HG02981 (cell line): ENCODE results near the gene ZNF284.

Experiments
- ATAC-seq: cut with Tn5 transposase; IDR thresholded peaks from one replicate; pipeline ENCODE4 v1.9.1; 2021; ENCODE audit warnings: mild to moderate bottlenecking, moderate library complexity; ENCODE audit not compliant: unreplicated experiment

The ZNF284 gene

DNA sequence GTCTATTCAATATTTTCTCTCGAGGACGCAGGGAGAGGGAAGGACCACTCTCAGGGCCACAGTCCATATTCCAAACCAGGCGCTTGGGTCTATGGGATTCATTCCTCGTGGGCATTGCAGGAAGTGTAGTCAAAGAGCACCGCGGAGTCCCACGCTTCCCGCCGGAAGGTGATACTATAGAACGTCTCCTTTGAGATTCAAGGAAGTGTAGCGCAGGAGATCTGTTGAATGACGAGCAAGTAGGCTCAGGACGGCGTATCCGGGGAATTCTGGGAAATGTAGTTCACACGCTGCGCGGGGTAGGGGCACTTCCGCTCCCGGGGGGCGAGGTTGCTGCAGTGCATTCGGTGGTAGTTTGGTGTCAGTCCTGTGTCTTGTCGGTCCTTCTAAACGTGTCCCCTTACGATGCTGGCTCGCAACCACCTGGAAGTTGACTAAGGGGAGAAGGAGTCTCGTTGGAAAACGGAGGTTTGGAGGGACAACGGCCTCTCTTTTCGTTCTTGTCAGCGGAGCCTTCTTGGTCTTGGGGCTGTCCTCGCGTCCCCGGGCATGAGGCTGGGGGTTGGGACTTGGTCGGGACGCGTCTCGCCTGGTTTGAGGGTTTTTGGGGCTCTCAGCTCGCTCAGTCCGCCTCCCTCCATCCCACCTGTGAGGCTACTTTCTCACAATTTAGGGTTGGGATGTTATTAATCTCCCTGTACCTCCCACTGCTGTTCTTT, at the start of gene ZNF284:
ZNF284 (plus strand) TSS at position 336 of the 719 bp plus-strand sequence. CDS start 4,231 bp downstream, outside the sequence.
- no peak for ATAC-seq

GRCh38 chr19:44024900-44025216, 47.1 kb upstream of the ZNF284 start:
- ATAC-seq, result no peak

- peak; percentile 97 for ATAC-seq
Observed at GRCh38 chr19:44025217-44025936, 46.6 kb upstream of the ZNF284 start, which contains the start of gene ZNF222. TSS of gene ZNF222 (plus strand) at chr19:44025379. CDS start at chr19:44025437, 58 bp downstream.

DNA sequence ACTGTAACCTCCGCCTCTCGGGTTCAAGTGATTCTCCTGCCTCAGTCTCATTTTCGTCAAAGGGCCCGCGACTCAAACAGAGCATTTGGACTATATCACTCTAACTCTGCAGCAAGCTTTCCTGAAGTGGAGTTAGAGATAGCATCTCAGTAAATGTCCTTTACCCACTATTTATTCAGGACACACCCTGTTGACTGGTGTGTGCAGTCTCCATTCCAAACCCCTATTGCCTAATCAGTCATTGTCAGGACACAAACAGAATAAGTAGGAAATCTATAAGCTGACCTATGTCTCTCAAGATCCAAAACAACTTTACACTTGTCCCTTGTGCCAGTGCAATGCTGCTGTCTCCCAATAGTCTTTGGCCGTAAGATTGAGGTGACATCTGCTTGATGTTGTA, 45.3 kb upstream of the ZNF284 start:
- no peak for ATAC-seq

- ATAC-seq, result no peak
Observed at GRCh38 chr19:44032001-44032610, 39.9 kb upstream of the ZNF284 start.

DNA sequence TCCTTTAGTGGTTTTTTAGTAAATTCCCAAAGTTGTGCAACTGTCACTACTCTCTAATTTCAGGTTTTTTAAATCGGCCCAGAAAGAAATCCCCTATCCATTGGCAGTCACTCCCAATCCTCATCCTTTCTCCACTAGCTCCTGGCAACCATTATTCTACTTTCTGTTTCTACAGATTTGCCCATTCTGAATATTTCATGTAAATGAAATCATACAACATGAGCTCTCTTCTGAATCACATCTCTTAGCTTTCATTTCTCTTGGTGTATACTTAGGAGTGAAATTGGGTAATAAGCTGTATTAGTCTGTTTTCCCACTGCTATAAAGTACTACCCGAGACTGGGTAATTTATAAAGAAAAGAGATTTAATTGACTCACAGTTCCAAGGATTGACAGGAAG, 29.8 kb upstream of the ZNF284 start:
- no peak for ATAC-seq

DNA sequence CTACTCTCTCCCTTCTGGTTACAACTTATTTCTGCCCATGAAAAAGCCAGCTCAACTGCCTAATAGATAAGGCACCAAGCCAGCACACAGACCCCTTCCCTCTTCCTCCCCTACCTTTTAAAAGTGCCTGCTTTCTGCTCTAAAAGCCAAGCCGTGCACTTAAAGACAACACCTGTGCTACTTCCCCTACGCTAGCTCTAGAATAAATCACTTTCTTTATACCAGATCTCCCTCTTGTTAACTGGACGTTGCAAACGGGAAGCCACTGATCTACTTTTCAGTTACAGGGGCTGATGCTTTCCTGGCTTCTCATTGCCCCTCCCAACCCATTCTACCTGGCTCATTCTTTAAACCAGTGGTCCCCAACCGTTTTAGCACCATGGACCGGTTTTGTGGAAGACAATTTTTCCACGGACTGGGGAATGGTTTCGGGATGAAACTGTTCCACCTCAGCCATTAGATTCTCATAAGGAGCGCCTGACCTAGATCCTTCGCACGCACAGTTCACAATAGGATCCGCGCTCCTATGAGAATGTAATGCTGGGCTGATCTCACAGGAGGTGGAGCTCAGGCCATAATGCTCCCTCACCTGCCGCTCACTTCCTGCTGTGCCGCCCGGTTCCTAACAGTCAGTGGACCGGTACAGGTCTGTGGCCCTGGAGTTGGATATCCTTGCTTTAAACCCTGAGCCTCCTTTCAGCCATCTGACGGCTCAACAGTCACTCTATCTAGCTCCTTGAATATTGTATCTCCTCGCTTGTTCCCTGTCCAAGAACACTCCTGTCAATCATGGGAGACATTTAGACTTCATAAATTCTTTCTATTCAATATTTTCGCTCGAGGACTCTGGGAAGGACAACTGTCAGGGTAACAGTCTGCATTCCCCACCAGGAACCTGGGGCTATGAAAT, 21.0 kb upstream of the ZNF284 start:
- ATAC-seq, result no peak

DNA sequence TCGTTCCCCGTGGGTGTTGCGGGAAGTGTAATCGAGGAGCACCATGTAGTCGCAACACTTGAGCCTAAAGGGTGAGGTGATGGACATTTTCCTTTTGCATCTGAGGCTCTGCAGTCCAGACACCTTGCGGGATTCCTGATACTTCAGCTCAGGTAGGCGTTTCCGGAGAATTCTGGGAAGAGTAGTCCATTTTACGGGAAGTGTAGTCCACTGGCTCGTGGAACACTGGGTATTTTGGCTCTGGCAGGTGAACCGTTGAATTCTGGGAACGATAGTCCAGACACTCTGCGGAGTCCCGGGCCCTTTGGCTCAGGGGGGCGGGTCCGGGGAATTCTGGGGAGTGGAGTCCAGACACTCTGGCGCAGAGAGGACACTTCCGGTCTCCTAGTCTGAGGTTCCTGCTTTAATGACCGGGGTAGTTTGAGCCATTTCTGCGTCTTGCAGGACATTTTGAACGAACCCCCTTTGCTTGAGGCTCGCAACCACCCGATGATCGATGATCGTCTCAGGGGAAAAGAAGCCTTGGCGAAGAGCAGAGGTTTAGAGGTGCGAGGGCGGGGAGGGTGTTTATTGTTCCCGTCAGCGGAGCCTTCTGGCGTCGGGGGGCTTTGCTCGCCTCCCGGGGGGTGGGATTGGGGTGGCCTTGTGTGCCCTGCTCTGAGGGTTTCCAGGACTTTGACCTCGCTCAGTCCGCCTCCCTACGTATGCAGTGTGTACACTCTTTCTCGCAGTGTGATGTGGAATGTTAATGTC, 20.1 kb upstream of the ZNF284 start, which contains the start of gene ZNF223:
ZNF223 (plus strand) TSS at position 387 of the 753 bp plus-strand sequence. CDS start 3,141 bp downstream, outside the sequence.
- peak; percentile 65 for ATAC-seq

DNA sequence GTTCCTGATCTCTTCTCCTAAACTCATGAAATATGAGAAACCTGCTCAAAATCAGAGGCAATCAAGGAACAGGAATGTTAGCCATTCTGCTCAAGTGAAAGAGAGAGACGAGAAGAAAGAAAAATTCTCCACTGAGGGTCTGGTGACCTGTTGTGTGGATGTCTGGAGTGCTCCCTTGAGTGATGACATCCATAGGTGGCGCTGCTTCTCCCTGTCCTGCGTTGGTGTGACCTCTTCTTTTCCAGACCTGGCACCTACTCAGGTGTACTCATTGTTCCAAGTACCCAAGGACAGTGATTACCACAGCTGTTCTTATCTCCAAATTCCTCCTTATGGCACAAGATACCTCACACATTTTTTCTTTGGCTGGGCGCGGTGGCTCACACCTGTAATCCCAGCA, 16.1 kb upstream of the ZNF284 start:
- ATAC-seq, result no peak

DNA sequence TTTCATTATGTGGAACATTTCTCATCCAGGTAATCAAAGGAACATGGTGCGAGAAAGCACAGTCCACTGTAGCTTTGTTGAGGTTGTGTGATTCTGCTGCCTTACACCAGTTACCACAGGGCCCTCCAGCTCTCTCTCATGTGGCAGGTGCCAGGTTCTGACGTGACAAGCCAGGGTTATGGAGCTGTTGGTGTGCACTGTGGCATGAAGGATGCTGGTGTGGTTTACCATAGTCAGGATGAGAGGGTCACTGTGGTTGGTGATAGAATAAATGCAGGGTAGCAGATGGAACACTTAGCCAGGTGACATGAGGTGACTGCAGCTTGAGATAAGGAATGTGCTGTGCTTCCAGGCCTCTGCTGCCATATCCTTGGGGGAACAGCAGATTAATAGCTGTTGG, 12.7 kb upstream of the ZNF284 start:
- ATAC-seq, result no peak

DNA sequence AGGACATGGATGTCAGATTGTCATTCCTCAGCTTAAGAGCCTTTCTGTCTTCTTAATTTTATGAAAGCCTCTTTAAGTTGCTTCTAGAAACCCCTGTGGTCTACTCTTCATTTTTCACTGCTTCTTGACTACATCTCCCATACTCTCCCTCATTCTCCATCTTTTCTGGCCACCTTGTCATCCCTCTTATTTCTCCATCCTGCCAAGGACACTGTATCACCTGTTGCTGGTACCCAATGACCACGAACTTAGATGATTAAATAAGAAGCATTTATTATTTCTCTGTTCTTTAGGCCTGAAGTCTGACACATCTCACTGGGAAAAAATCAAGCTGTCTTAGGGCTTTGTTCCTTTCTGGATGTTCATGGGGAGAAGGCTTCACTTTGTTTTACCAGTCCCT, 10.9 kb upstream of the ZNF284 start:
- ATAC-seq, result no peak

DNA sequence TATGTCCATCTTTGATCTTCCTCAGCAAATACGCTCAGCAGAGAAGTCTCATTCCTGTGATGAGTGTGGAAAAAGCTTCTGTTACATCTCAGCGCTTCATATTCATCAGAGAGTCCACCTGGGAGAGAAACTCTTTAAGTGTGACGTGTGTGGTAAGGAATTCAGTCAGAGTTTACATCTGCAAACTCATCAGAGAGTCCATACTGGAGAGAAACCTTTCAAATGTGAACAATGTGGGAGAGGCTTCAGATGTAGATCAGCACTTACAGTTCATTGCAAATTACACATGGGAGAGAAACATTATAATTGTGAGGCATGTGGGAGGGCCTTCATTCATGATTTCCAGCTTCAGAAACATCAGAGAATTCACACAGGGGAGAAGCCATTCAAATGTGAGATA, 5.7 kb upstream of the ZNF284 start:
- no peak for ATAC-seq

DNA sequence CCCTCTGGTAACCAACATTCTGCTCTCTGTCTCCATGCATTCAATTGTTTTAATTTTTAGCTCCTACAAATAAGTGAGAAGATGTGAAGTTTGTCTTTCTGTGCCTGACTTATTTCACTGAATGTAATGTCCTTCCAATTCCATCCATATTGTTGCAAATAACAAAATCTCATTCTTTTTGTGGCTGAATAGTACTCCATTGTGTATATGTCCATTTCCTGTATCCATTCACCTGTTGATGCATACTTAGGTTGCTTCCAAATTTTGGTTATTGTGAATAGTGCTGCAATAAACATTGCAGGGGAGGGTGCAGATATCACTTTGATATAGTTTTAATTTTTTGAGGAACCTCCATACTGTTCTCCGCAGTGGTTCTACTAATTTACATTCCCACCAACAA, 2.5 kb upstream of the ZNF284 start:
- no peak for ATAC-seq

DNA sequence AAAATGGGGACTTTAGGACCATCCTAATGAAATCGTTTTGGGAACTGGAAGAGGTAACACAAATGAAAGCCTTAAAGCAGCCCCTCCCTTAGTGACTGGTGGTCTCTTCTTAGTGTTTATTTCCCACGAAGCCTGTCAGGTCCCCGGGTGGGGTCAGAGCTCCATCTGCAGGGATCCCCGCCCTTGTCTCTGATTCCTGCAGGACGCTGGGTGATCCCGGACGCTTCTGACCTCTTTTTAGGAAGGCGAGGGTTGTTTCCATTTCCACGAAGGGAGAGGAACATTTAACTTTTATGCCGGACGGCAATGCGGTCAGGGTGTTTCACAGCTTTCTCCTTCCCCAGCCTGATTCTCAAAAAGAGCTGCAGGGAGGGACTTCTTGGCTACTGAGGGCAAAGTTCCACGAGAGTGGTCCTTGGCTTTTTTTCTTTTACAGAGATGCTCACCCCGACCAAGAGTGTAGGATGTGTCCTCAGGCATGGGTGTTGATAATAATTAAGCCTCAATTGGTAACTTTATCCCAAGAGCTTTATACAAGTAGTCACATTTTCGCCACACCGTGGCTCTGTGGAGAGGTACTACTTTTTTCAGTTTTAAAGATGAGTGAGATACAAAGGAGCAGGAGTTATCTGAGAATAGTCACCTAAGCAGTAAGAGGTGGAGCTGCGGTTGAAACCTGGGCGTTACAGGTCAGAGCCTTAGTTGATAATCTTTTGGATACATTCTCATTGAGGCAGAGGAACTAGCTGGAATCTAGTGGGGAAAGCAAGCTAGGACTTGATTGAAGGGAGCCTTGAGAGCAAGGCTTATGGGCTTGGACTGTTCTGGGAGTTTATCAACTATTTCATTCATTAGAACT, 813 bp downstream of the ZNF284 start:
- ATAC-seq, result no peak

DNA sequence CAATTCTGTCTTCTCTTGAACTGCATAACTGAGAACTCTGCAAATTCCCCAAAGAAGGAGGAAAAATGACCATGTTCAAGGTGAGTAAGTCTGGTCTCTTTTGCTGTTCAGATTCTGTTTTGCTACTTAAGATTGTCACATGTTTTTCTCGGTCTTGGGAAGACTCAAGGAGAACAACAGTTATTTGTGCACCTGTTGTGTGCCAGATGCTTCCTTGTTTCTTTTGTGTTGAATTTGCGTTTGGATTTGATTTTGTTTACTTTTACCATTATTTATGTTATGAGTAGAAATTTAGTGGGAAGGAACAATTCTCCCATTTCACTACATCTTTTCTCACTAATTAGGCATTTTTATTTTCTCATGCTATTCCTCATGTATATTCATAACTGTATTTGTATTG, 4.4 kb downstream of the ZNF284 start:
- no peak for ATAC-seq

- no peak for ATAC-seq
Observed at GRCh38 chr19:44092108-44092507, 20.1 kb downstream of the ZNF284 start.

DNA sequence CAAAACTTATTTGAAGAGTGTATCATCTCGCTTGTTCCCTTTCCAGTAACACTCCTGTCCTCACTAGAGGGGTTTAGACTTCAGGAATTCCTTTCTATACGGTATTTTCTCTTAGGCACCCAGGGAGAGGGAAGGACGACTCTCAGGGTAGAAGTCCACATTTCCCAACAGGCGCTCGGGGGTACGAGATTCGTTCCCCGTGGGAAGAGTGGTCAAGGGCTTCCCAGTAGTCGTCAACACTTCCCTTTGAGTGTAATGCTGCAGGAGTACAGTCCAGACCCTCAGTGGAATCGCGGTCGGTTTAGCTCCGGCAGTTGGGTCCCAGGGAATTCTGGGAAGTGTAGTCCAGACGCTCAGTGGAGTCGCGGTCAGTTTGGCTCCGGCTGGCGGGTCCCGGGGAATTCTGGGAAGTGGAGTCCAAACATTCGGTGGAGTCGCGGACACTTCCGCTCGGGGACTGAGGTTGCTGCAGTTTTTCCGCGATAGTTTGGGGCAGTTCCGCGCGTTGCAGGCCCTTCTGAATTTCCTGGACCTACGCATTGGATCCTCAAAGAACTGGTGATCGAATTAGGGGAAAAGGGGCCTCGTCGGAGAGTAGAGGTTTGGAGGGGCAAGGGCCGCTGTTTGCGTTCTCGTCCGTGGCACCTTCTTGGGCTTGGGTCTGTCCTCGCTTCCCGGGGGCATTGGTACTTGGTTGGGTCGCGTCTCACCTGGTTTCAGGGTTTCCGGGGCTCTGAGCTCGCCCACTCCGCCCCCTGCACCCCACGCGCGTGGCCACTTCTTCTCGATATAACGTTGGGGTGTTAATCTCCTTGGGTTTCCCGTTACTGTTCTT, 22.2 kb downstream of the ZNF284 start, which contains the start of gene ZNF224:
ZNF224 (plus strand) TSS at position 431 of the 835 bp plus-strand sequence. CDS start 3,513 bp downstream, outside the sequence.
- peak; percentile 87 for ATAC-seq

GRCh38 chr19:44107751-44108150, 35.8 kb downstream of the ZNF284 start:
- ATAC-seq, result no peak
